Left ventricle myocardium inferior (tissue), 1 donor: ENCODE results near the gene TSACC. TPM values are rescaled to one million over a fixed set of nuclear protein-coding genes. Genes with fewer than 3 reads are reported as not detected.

ENCODE experiments used
- DNase-seq: peaks from one replicate; pipeline ENCODE4 v3.0.0-alpha.2; 2020
- H3K27ac ChIP-seq: fragments of 200-600 bp; replicated peaks from 2 replicates; pipeline ENCODE4 v1.8.0; 2021
- H3K27me3 ChIP-seq: fragments of 200-600 bp; 2 replicates; pipeline ENCODE4 v1.8.0; 2021; ENCODE audit warnings: low read depth
- H3K36me3 ChIP-seq: fragments of 200-600 bp; 2 replicates; pipeline ENCODE4 v1.8.0; 2021
- H3K4me1 ChIP-seq: fragments of 200-600 bp; 2 replicates; pipeline ENCODE4 v1.8.0; 2021
- H3K4me3 ChIP-seq: fragments of 200-600 bp; 2 replicates; pipeline ENCODE4 v1.8.0; 2021; ENCODE audit warnings: mild to moderate bottlenecking, moderate library complexity
- H3K9me3 ChIP-seq: fragments of 200-600 bp; replicated peaks from 2 replicates; pipeline ENCODE4 v1.8.0; 2021
- intact Hi-C: fragments of 100-400 bp; cut with micrococcal nuclease; formaldehyde crosslinking; loops from one replicate; pipeline ENCODE4 v1.11.0; 2022
- total RNA-seq: library from RNA; stranded (reverse); fragmentation: NEBNext Ultra II Directional; extraction: Animal tissue kit (Norgen Biotek cat#: 25700); gene quantifications from one replicate; pipeline ENCODE4 v1.2.1, GENCODE V29; 2021
- TF ChIP-seq, protein P1 (sequence below): fragments of 200-600 bp; IDR thresholded peaks from 2 replicates; pipeline ENCODE4 v1.8.0; 2021; ENCODE audit warnings: antibody characterized with exemption, mild to moderate bottlenecking, borderline replicate concordance
- donor health status: DM: no; HTN: yes; CAD: no; lungs with severe emphysema.

Gene TSACC
- total RNA-seq, 1 donor from 2014 or later: 0.58 TPM

DNA sequence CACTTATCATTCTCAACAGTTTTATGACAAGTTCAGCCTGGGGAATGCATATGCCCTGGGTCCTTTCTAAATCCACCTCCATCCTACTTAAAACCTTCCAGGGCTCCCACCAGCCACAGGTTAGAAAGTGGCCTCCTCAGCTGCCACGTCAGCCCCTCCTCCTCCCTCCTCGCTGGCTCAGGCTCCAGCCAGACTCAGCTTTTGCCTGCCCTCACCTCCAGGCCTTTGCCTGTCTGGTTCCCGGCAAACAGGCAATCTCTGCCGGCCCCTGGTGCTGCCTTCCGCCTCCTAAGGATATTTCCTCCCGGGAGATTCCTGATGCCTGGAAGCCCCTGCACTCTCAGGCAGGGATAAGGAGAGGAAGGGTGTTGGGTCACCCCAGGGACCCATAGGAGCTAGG, 40.2 kb downstream of the TSACC start:
- no peak for DNase-seq
- Histone ChIP-seq H3K4me1 (no peaks in the 10 kb centered on the region), H3K27ac (no peak overlapping the region), H3K27me3 (peaks cover 15% of the 10 kb centered on the region), H3K4me3 (no peak overlapping the region), H3K36me3 (no peaks in the 10 kb centered on the region), H3K9me3 (no peaks in the 10 kb centered on the region)
- intact Hi-C loops: no loop called here
- TF ChIP-seq, protein P1, sequence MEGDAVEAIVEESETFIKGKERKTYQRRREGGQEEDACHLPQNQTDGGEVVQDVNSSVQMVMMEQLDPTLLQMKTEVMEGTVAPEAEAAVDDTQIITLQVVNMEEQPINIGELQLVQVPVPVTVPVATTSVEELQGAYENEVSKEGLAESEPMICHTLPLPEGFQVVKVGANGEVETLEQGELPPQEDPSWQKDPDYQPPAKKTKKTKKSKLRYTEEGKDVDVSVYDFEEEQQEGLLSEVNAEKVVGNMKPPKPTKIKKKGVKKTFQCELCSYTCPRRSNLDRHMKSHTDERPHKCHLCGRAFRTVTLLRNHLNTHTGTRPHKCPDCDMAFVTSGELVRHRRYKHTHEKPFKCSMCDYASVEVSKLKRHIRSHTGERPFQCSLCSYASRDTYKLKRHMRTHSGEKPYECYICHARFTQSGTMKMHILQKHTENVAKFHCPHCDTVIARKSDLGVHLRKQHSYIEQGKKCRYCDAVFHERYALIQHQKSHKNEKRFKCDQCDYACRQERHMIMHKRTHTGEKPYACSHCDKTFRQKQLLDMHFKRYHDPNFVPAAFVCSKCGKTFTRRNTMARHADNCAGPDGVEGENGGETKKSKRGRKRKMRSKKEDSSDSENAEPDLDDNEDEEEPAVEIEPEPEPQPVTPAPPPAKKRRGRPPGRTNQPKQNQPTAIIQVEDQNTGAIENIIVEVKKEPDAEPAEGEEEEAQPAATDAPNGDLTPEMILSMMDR: no peak

DNA sequence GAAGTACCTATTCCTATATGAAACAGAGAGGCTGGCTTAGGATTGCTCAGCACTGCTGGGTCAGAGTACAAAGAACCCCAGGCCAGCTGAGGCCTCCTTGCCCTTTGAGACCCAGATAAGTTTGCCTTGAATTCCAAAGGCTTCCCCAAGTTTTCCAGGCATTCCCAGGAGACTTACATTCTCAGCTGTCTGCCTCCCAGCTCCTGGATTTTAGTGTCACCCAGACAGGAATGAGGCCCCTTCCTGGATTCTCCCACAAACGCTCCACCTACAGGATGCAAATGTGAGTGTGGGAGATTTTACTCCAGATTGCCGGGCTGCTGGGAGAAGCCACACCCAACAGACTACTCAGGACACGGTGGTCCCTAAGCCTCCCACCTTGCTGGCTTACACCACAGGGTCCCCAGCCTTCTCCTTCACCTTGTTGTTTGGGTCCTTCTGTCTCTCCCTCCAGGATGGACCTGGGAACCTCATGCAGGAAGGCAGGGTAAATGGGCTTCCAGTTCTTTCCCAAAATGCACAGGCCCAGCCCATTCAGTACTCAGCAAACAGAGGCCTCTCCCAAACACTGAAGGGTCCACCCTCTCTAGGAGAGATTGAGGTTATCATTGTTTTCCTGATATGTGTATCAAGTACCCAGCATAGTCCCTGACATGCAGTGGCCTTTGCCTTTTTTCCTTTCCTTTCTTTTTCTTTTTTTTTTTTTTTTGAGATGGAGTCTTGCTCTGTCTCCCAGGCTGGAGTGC, 41.3 kb downstream of the TSACC start:
- H3K36me3 ChIP-seq: no peaks in the 10 kb centered on the region

DNA sequence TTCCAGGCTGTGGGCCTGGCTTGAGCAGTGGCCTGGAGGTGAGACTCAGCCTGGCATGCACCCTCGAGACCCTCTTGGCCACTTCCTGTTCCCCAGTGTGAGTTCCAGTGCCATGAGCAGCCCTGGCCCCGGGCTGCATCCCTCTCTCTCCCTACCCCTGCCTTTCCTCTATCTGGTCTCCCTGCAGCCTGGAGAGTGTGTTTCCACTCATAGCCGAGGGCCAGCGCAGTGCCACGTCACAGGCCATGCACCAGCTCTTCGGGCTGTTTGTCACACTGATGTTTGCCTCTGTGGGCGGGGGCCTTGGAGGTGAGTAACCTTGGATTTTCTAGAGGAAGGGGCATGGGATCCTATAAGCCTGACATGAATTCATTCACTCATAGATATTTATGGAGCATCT, 44.2 kb downstream of the TSACC start:
- Histone ChIP-seq H3K9me3 (no peaks in the 10 kb centered on the region), H3K27ac (no peak overlapping the region), H3K27me3 (peaks cover 18% of the 10 kb centered on the region), H3K4me1 (no peaks in the 10 kb centered on the region), H3K4me3 (no peak overlapping the region), H3K36me3 (no peaks in the 10 kb centered on the region)
- DNase-seq: no peak
- intact Hi-C loops: loop anchor here (5.0 kb wide), 1 partner anchor 65 kb away; no protein-coding TSS in a partner anchor
- TF ChIP-seq, protein P1: no peak

More for the DNA sequence above, 41.3 kb downstream of the TSACC start:
- H3K4me1 ChIP-seq: no peaks in the 10 kb centered on the region
- intact Hi-C loops: loop anchor here (5.0 kb wide), 1 partner anchor 68 kb away; no protein-coding TSS in a partner anchor
- H3K27me3 ChIP-seq: peaks cover 12% of the 10 kb centered on the region
- H3K9me3 ChIP-seq: no peaks in the 10 kb centered on the region
- TF ChIP-seq, protein P1: no peak
- no peak overlapping the region for H3K4me3 ChIP-seq
- DNase-seq: no peak
- no peak overlapping the region for H3K27ac ChIP-seq

DNA sequence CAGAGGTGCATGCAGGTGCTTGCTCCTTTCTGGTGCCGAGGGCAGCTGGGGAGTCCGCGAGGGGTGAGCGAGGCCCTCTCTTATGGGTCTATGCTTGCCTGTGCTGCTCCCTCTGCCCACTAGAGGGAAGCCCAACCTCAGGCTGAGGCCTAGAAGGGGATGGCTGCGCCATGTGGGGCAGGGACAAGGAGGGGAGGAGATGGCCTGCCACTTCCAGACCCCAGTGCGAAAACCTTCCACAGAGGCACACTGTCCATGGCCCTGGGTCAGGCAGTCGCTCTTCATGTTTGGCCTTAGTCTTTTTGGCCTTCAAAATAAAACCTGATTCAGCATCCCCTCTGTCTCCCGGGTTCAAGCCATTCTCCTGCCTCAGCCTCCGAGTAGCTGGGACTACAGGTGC, 44.7 kb downstream of the TSACC start:
- H3K27ac ChIP-seq: no peak overlapping the region
- no peak overlapping the region for H3K4me3 ChIP-seq
- H3K9me3 ChIP-seq: no peaks in the 10 kb centered on the region
- peaks cover 2% of the 10 kb centered on the region for H3K4me1 ChIP-seq
- H3K36me3 ChIP-seq: no peaks in the 10 kb centered on the region
- TF ChIP-seq, protein P1: peak; percentile 83
- peak; percentile 39 for DNase-seq
- peaks cover 23% of the 10 kb centered on the region for H3K27me3 ChIP-seq
- intact Hi-C loops: loop anchor here (5.0 kb wide), 1 partner anchor 64 kb away; no protein-coding TSS in a partner anchor

DNA sequence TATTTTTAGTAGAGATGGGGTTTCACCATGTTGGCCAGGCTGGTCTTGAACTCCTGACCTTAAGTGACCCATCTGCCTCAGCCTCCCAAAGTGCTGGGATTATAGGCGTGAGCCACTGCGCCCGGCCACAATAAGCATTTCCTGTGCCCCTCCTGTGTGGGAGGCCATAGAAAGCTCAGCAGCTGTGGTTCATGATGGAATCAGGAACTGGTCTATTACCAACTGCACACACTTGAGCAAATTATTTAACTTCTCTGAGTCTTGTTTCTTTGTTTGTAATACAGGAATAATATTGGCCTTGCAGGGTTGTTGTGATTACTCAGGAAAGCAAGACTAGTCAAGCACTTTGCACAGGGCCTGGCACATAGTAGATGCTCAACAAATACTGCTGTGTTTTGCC, 45.7 kb downstream of the TSACC start:
- TF ChIP-seq, protein P1: no peak
- DNase-seq: no peak
- H3K36me3 ChIP-seq: no peaks in the 10 kb centered on the region
- no peaks in the 10 kb centered on the region for H3K9me3 ChIP-seq
- intact Hi-C loops: loop anchor here (5.0 kb wide), 1 partner anchor 63 kb away; no protein-coding TSS in a partner anchor
- H3K4me1 ChIP-seq: peaks cover 8% of the 10 kb centered on the region
- H3K27ac ChIP-seq: no peak overlapping the region
- no peak overlapping the region for H3K4me3 ChIP-seq
- peaks cover 33% of the 10 kb centered on the region for H3K27me3 ChIP-seq
